Measurements from ENCODE around the gene CNDP1. TPM values are rescaled to one million over a fixed set of nuclear protein-coding genes. Genes with fewer than 3 reads are reported as not detected.

The CNDP1 gene, protein sequence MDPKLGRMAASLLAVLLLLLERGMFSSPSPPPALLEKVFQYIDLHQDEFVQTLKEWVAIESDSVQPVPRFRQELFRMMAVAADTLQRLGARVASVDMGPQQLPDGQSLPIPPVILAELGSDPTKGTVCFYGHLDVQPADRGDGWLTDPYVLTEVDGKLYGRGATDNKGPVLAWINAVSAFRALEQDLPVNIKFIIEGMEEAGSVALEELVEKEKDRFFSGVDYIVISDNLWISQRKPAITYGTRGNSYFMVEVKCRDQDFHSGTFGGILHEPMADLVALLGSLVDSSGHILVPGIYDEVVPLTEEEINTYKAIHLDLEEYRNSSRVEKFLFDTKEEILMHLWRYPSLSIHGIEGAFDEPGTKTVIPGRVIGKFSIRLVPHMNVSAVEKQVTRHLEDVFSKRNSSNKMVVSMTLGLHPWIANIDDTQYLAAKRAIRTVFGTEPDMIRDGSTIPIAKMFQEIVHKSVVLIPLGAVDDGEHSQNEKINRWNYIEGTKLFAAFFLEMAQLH
- total RNA-seq: not detected

DNA sequence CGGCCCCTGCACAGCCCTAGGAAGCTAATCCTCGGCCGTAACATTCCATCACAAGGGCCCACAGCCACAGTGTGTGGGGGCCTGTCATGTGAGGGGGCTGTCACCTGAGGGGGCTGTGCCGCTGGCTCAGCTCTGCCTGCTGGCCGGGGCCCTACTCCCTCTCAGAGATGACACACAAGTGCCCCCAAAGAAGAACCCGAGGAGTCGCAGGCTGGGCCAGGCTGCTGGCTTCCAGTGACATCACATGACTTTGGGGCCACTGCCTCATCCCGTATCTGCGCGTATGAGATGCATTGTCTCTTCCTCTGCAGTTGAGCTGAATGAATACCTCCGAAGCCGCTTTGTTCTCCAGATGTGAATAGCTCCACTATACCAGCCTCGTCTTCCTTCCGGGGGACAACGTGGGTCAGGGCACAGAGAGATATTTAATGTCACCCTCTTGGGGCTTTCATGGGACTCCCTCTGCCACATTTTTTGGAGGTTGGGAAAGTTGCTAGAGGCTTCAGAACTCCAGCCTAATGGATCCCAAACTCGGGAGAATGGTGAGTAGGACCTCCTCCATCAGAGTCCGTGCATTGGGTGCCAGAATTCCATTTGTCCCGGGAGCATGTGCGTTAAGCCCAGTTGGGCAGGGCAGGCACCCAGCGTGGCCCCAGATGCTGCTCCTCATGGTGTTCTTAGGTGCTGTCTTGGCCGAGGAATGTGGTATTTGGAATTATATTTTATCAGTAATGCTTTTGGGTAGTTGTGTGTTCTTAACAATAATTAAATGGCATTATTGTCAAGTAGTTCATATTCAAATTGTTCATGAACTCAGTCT is at the start of gene CNDP1:
TSS of gene CNDP1 (plus strand) at position 351 of the 820 bp plus-strand sequence. CDS start at position 519, 168 bp downstream.
- H3K4me3 Mint-ChIP-seq: no peak within 1 kb of the TSS
- no peaks in the 10 kb centered on the region for H3K9me3 Mint-ChIP-seq
- ChIA-PET POLR2A (no interaction called here), CTCF (interaction anchor here (1.1 kb wide), 1 partner anchor 340 kb away, joined by 3 read pairs; no protein-coding TSS in a partner anchor)
- DNase-seq: no peak
- no peaks in the 10 kb centered on the region for H3K36me3 Mint-ChIP-seq
- peaks cover 1% of the 10 kb centered on the region for H3K27me3 Mint-ChIP-seq
- no peak within 1 kb of the TSS for H3K27ac Mint-ChIP-seq
- H3K4me1 Mint-ChIP-seq (ENCODE audit: low read depth): peaks cover 4% of the 10 kb centered on the region
- intact Hi-C loops (cut with micrococcal nuclease): no loop called here

DNA sequence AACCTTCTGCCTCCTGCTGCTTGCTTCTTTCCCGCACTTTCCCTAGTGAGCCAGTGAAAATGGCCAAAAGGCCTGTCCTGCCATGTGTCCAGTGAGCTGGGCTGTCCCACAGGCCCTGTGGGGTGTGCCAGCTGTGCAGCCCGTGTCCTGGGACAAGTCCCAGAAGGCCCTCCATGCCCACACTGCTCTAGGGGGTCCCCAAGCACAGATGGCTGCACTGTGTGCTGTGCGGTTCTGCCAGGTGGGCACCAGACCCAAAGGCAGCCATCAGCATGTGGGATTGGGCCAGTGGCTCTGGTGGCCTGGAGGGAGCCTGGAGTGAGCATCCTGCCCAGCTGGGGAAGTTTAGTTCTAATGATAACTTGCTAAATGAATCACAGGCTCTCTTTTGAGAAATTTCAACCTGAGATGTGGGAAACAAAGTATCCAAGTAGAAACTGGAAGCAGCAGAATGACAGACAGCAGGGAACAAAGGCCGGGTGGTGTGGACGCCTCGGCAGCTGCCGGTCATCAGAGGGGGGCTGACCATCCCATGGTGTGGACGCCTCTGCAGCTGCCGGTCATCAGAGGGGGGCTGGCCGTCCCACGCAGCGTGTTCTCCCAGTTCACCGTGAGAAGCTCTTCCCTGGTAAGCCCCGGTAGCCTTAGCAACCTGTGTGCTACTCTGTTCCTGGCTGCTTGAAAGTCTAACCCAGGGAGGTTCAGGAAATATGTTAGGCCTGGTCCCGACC is 48.0 kb upstream of the CNDP1 start:
- Mint-ChIP-seq H3K27ac (no peak overlapping the region), H3K36me3 (no peaks in the 10 kb centered on the region), H3K4me1 (ENCODE audit: low read depth) (peaks cover 13% of the 10 kb centered on the region), H3K4me3 (no peak overlapping the region), H3K9me3 (no peaks in the 10 kb centered on the region), H3K27me3 (peaks cover 13% of the 10 kb centered on the region)
- CTCF ChIA-PET: no interaction called here
- no peak for DNase-seq
- intact Hi-C loops (cut with micrococcal nuclease): no loop called here
- POLR2A ChIA-PET: no interaction called here

DNA sequence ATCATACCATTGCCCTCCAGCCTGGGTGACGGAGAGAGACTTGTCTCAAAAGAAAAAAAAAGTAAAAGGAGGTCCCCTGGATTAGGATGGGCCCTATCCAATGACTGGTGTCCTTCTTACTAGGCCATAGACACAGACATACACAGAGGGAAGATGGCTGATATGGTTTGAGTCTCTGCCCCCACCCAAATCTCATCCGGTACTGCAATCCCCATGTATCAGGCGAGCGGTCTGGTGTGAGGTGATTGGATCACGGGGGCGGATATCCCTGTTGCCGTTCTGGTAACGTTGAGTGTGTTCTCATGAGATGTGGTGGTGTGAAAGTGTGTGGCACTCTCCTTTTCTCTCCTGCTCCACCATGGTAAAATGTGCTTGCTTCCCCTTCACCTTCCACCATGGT is 45.9 kb upstream of the CNDP1 start:
- Mint-ChIP-seq H3K27ac (no peak overlapping the region), H3K27me3 (peaks cover 10% of the 10 kb centered on the region), H3K36me3 (no peaks in the 10 kb centered on the region), H3K4me3 (no peak overlapping the region), H3K4me1 (ENCODE audit: low read depth) (peaks cover 13% of the 10 kb centered on the region), H3K9me3 (no peaks in the 10 kb centered on the region)
- POLR2A ChIA-PET: no interaction called here
- DNase-seq: no peak
- intact Hi-C loops (cut with micrococcal nuclease): no loop called here
- CTCF ChIA-PET: no interaction called here

DNA sequence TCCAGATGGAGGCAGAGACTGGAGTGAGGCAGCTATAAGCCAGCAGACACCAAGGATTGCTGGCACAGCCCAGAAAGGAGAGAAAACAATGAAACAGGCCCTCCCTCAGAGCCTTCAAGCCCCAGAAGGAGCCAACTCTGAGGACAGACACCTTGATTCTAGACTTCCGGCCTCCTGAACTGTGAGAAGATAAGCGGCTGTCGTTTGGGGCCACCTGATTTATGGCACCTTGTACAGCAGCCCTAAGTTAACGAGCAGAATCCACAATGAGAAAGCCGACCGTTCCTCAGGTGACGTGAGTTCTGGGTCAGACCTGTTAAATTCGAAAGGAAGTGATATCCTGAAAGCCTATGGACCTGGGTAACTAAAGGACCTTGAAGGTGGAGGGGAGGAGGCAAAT is 45.4 kb upstream of the CNDP1 start:
- ChIA-PET CTCF (no interaction called here), POLR2A (no interaction called here)
- H3K9me3 Mint-ChIP-seq: no peaks in the 10 kb centered on the region
- H3K27me3 Mint-ChIP-seq: peaks cover 10% of the 10 kb centered on the region
- H3K36me3 Mint-ChIP-seq: no peaks in the 10 kb centered on the region
- H3K4me1 Mint-ChIP-seq (ENCODE audit: low read depth): peaks cover 13% of the 10 kb centered on the region
- DNase-seq: no peak
- intact Hi-C loops (cut with micrococcal nuclease): no loop called here
- no peak overlapping the region for H3K4me3 Mint-ChIP-seq
- H3K27ac Mint-ChIP-seq: no peak overlapping the region

DNA sequence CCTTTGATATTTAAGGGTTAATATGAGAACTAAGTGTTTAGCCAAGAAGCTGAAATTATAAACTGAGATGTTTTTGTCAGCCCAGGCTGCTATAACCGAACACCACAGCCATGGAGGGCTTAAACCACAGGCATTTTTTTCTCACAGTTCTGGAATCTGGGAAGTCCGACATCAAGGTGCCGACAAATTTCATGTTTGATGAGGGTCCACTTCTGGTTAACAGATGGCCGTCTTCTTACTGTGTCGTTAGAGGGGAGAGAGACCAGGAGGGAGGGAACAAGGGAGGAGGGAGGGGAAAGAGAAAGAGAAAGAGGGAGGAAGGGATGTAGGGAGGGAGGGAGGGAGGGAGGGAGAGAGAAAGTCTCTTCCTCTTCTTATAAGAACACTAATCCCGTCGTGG is 44.6 kb upstream of the CNDP1 start:
- Mint-ChIP-seq H3K27me3 (peaks cover 8% of the 10 kb centered on the region), H3K4me1 (ENCODE audit: low read depth) (peaks cover 11% of the 10 kb centered on the region), H3K36me3 (no peaks in the 10 kb centered on the region), H3K4me3 (no peak overlapping the region), H3K9me3 (no peaks in the 10 kb centered on the region), H3K27ac (no peak overlapping the region)
- POLR2A ChIA-PET: no interaction called here
- CTCF ChIA-PET: no interaction called here
- intact Hi-C loops (cut with micrococcal nuclease): loop anchor here (10.0 kb wide), 1 partner anchor 2005 kb away; the partner anchor contains the start of gene ZNF516
- DNase-seq: no peak

DNA sequence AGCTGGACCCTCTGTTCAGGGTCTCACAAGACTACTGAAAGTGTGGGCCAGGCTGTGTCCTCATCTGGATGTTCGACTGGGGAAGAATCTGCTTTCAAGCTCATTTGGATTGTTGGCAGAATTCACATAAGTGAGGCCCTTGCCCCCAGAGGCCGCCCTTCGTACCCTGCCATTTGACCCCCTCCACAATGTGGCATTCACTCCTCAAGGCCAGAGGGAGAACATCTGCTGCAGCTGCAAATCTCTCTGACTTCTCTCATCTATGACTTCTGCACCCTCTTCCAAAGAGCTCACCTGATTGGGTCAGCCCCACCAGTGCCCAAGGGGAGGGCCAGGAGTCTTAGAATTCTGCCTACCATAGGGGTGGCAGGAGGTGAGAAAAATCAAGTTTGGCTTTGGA is 42.0 kb upstream of the CNDP1 start:
- no peaks in the 10 kb centered on the region for H3K9me3 Mint-ChIP-seq
- no peak overlapping the region for H3K4me3 Mint-ChIP-seq
- DNase-seq: no peak
- ChIA-PET CTCF (interaction anchor here (0.7 to 5.5 kb wide), 5 partner anchors 60 to 298 kb away, joined by 4 to 103 read pairs (median 5); no protein-coding TSS in a partner anchor), POLR2A (no interaction called here)
- peaks cover 7% of the 10 kb centered on the region for H3K4me1 Mint-ChIP-seq (ENCODE audit: low read depth)
- no peak overlapping the region for H3K27ac Mint-ChIP-seq
- intact Hi-C loops (cut with micrococcal nuclease): loop anchor here (10.0 kb wide), 1 partner anchor 2003 kb away; the partner anchor contains the start of gene ZNF516
- H3K36me3 Mint-ChIP-seq: no peaks in the 10 kb centered on the region
- no peaks in the 10 kb centered on the region for H3K27me3 Mint-ChIP-seq

DNA sequence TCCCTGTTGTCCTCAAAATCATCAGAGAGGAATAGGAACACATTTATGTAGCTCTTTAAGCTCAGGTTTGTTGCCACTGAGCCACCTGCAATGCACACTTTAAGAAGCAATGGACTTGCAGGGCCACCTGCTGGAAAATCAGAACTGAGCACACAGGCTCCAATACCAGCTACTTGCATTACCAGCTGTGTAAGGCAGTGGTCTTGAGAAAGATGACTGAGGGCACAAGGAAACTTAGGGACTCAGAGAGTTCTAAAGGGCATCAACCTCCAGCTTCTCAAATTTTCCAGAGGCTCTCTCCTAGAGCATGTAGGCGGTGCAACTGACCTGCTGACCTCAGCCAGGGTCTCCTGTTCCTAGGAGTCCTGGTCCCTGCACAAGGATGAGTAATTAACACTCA is 40.6 kb upstream of the CNDP1 start:
- Mint-ChIP-seq H3K36me3 (no peaks in the 10 kb centered on the region), H3K4me1 (ENCODE audit: low read depth) (peaks cover 21% of the 10 kb centered on the region), H3K27ac (no peak overlapping the region), H3K27me3 (no peaks in the 10 kb centered on the region), H3K4me3 (no peak overlapping the region), H3K9me3 (no peaks in the 10 kb centered on the region)
- ChIA-PET CTCF (interaction anchor here (0.6 to 5.5 kb wide), 18 partner anchors 9 to 411 kb away, joined by 3 to 103 read pairs (median 4); no protein-coding TSS in a partner anchor), POLR2A (interaction anchor here (0.9 kb wide), 1 partner anchor 61 kb away, joined by 3 read pairs; no protein-coding TSS in a partner anchor)
- peak; percentile 67 for DNase-seq
- intact Hi-C loops (cut with micrococcal nuclease): loop anchor here (1.0 to 10.0 kb wide), 3 partner anchors 140 to 2001 kb away; partner anchors contain the start of gene ZNF516

DNA sequence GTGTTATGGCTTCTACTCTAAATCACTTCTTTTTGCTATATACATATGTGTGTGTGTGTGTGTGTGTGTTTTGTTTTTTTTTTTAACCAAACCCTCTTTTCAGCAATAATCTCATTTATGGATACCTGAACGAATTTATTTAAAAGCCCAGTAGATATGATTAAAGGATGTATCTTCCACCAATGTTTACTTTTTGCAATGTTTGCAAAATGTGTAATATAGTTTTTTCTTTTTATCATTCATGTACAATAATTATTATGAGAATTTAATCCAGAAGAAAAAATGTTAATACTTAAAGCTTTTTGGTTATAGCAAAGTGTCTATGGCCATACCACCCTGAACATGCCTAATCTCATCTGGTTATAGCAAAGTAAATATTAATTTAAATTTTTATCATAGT is 39.8 kb upstream of the CNDP1 start:
- Mint-ChIP-seq H3K36me3 (peaks cover 4% of the 10 kb centered on the region), H3K4me3 (no peak overlapping the region), H3K27me3 (no peaks in the 10 kb centered on the region), H3K4me1 (ENCODE audit: low read depth) (peaks cover 27% of the 10 kb centered on the region), H3K9me3 (no peaks in the 10 kb centered on the region), H3K27ac (no peak overlapping the region)
- POLR2A ChIA-PET: no interaction called here
- DNase-seq: no peak
- CTCF ChIA-PET: interaction anchor here (1.6 to 5.5 kb wide), 3 partner anchors 10 to 296 kb away, joined by 9 to 103 read pairs (median 24); no protein-coding TSS in a partner anchor
- intact Hi-C loops (cut with micrococcal nuclease): loop anchor here (10.0 kb wide), 1 partner anchor 2000 kb away; the partner anchor contains the start of gene ZNF516

DNA sequence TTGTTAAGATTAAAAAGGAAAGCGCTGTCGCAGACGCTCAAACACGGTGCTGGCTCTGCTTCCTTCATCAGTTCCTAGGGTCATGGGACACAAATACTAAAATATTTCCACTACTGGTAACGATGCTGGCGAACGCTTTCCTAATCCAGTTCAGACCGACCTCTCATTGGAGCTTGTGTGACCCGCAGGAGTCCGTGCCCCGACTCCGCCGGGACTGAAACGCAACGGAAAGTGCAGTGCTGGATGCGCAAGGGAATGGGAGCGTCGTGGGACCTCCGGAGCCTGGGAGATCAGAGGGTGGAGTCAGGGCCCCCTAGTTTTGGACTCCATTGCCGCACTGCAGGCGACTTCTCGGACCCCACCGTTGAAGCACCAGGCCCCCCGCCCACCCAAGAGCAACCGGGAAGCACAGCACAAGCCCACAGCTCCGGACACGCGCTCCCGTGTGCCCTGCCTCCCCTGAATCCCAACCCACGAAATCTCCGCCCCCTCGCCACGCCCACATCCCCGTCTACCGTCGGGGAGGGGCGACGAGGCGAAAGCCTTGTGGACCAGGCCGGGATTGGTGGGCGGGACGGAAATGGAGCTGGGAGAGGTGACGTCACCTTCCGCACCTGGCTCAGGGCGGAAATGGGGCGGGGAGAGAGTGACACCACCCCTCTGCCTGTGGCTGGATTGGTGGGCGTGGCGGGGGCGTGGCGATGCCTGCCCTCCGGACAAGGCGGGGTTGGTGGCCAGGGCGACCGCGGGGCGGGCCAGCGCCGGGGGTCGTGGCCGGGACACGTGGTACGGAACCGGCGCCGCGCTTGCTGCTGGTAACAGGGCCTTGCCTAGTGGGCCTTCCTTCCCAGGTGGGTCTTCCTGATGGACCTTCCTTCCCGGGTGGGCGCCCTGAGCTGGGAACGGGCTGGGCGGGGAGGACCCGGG is 38.5 kb upstream of the CNDP1 start, which contains the start of gene CNDP2:
TSS of gene CNDP2 (plus strand) at position 783 of the 927 bp plus-strand sequence. CDS start 3,611 bp downstream, outside the sequence.
- peak; percentile 100 for DNase-seq
- ChIA-PET CTCF (interaction anchor here (0.6 to 5.5 kb wide), 5 partner anchors 121 to 186 kb away, joined by 3 to 103 read pairs (median 3); no protein-coding TSS in a partner anchor), POLR2A (interaction anchor here (0.6 to 1.4 kb wide), 2 partner anchors 102 to 133 kb away, joined by 4 read pairs; partner anchors contain the start of gene ZNF407)
- H3K4me3 Mint-ChIP-seq: peak within 1 kb of the TSS; percentile 95
- no peaks in the 10 kb centered on the region for H3K9me3 Mint-ChIP-seq
- H3K27ac Mint-ChIP-seq: peak within 1 kb of the TSS; percentile 100
- H3K36me3 Mint-ChIP-seq: peaks cover 13% of the 10 kb centered on the region
- peaks cover 38% of the 10 kb centered on the region for H3K4me1 Mint-ChIP-seq (ENCODE audit: low read depth)
- H3K27me3 Mint-ChIP-seq: no peaks in the 10 kb centered on the region
- intact Hi-C loops (cut with micrococcal nuclease): loop anchor here (1.0 to 10.0 kb wide), 6 partner anchors 56 to 1999 kb away; partner anchors contain the start of genes ZNF407 and ZNF516

DNA sequence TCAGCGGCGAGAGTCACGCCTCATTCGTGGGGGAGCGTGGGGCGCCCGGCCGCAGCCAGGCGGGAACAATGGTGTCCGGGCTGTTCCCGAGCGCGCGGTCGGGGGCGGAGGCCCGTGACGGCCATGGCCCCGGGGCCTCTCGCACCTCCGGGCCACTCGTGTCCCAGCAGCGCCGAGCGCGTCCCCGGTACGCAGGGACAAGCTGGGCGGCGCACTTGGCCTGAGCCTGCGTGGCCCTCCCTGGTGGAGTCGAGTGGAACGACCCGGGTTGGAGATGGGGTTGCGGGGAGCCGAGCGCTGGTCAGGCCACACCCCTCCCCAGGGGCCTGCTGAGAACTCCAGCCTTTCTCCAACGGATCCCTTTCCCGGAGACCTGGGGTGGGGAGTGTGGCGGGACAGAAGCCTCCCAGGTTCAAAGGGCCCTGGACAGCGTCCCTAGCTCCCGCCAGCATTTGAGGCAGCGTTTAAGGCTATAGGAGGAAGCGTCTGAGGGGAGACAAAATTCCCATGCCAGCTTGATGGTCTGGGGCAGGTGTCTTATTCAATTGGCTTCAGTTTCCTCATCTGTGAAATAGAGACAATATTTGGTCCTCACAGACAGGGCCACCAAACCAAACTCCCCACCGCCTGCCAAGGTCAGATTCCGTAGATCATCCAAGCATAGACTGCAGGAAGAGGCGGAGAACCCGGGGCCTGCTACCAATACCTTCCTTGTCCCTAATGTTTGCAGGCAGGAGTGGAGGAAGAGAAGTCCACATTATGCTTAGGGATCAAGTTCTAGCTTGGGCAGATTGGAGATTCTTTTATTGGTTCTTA is 37.6 kb upstream of the CNDP1 start:
- CTCF ChIA-PET: interaction anchor here (0.9 to 5.5 kb wide), 5 partner anchors 12 to 187 kb away, joined by 3 to 103 read pairs (median 3); no protein-coding TSS in a partner anchor
- POLR2A ChIA-PET: interaction anchor here (1.4 kb wide), 1 partner anchor 101 kb away, joined by 4 read pairs; the partner anchor contains the start of gene ZNF407
- H3K27me3 Mint-ChIP-seq: no peaks in the 10 kb centered on the region
- H3K36me3 Mint-ChIP-seq: peaks cover 20% of the 10 kb centered on the region
- H3K27ac Mint-ChIP-seq: peak overlapping the region; percentile 100
- intact Hi-C loops (cut with micrococcal nuclease): loop anchor here (1.0 to 10.0 kb wide), 6 partner anchors 56 to 1998 kb away; partner anchors contain the start of genes ZNF407 and ZNF516
- DNase-seq: peak; percentile 58
- no peaks in the 10 kb centered on the region for H3K9me3 Mint-ChIP-seq
- peak overlapping the region; percentile 95 for H3K4me3 Mint-ChIP-seq
- peaks cover 45% of the 10 kb centered on the region for H3K4me1 Mint-ChIP-seq (ENCODE audit: low read depth)
